NCI-H510A treated with DMSO at 0.1 percent for 48 hours (cell line): ENCODE results near the gene PRDM15.

Experiments
- DNase-seq: peaks from one replicate; lab custom pipeline; 2025; lab: John Stamatoyannopoulos, UW

PRDM15 gene

GRCh38 chr21:41885341-41886024 is 6.3 kb upstream of the PRDM15 start:
- DNase-seq, result peak; percentile 59

GRCh38 chr21:41884501-41885030 is 5.4 kb upstream of the PRDM15 start:
- DNase-seq, result no peak

- DNase-seq, result no peak
Observed at GRCh38 chr21:41883582-41883981, 4.4 kb upstream of the PRDM15 start.

GRCh38 chr21:41881051-41881450 is 1.9 kb upstream of the PRDM15 start:
- DNase-seq, result no peak

- DNase-seq, result no peak
Observed at GRCh38 chr21:41880153-41880552, 1.0 kb upstream of the PRDM15 start.

- peak; percentile 66 for DNase-seq
Observed at GRCh38 chr21:41878831-41879189, 334 bp downstream of the PRDM15 start.

GRCh38 chr21:41877901-41878830 is 978 bp downstream of the PRDM15 start:
- no peak for DNase-seq

GRCh38 chr21:41876928-41877652 is 2.1 kb downstream of the PRDM15 start:
- no peak for DNase-seq

GRCh38 chr21:41876396-41876795 is 2.7 kb downstream of the PRDM15 start:
- DNase-seq, result no peak

GRCh38 chr21:41875086-41875485 is 4.1 kb downstream of the PRDM15 start:
- DNase-seq, result no peak

- no peak for DNase-seq
Observed at GRCh38 chr21:41874611-41875010, 4.5 kb downstream of the PRDM15 start.

GRCh38 chr21:41873426-41873825 is 5.7 kb downstream of the PRDM15 start:
- DNase-seq, result no peak

- DNase-seq, result no peak
Observed at GRCh38 chr21:41873005-41873404, 6.1 kb downstream of the PRDM15 start.

GRCh38 chr21:41871293-41872030 is 7.7 kb downstream of the PRDM15 start:
- DNase-seq, result no peak

GRCh38 chr21:41869771-41870170 is 9.4 kb downstream of the PRDM15 start:
- no peak for DNase-seq

GRCh38 chr21:41868062-41868710 is 11.0 kb downstream of the PRDM15 start:
- no peak for DNase-seq

GRCh38 chr21:41867313-41867712 is 11.8 kb downstream of the PRDM15 start:
- no peak for DNase-seq

GRCh38 chr21:41866274-41866809 is 12.8 kb downstream of the PRDM15 start:
- DNase-seq, result no peak

GRCh38 chr21:41865002-41865777 is 14.0 kb downstream of the PRDM15 start:
- no peak for DNase-seq
